SK-N-SH treated with all-trans-retinoic acid at 6 μM for 48 hours (cell line): Measurements from ENCODE around the gene PHF2.

Source experiments
- ARNTL ChIP-seq: fragments of 450-650 bp; formaldehyde crosslinking; IDR thresholded peaks from 2 replicates; pipeline ENCODE4 v1.5.0; 2020; ENCODE audit warnings: low read depth, mild to moderate bottlenecking, moderate library complexity, borderline replicate concordance
- OSR1 ChIP-seq: fragments of 250-450 bp; sonication (Bioruptor Pico); IDR thresholded peaks from 2 replicates; pipeline ENCODE4 v1.8.0; 2022; ENCODE audit warnings: moderate library complexity, mild to moderate bottlenecking, inconsistent platforms
- ZNF565 ChIP-seq: fragments of 450-650 bp; formaldehyde crosslinking; conservative IDR thresholded peaks from 2 replicates; pipeline ENCODE4 v1.5.0; 2020; ENCODE audit warnings: low read depth, mild to moderate bottlenecking, moderate library complexity

DNA sequence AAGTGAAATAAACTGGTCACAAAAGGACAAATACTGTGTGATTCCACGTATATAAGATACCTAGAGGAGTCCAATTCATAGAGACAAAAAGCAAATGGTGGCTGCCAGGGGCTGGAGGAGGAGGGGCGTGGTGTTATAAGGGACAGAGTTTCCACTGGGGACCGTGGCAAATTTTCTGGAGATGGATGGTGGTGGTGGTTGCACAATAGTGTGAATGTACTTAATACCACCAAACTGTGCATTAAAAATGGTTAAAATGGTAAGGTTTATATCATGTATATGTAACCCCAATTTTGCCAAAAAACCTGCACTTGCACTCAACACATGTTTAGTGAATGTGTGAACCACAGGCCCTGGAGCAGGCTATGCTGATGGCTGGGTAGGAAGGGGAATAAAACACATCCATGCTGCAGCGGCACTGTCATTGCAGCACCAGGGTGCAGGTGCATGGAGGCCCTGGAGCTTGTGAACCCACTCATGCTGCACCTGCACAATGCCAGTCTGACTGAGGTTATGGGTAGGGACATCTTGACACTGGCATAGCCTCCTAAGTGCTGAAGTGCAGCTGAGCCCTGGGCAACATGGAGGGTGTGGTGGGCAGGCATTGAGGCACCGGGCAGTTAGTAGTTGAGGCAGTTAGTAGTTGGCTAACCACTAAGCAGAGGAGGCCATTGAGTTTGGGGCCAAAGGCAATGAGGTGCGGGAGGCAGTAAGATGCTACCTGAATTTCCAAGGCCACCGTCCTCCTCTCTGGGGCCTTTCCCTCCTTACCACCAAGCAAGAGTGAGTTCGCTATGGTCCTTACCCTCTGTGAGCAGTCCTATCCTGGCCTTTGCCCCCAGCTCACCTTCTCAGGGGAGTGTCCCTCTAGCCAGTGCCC lies 3.5 kb upstream of the PHF2 start:
- TF ChIP-seq ZNF565 (CRISPR knock-in tag) (no peak), OSR1 (no peak), ARNTL (CRISPR knock-in tag) (no peak)
